Omental fat pad (tissue), 4 donors: ENCODE results near the gene IFT20. TPM values are rescaled to one million over a fixed set of nuclear protein-coding genes. Genes with fewer than 3 reads are reported as not detected.

Experiments
- ATAC-seq: fragments of 150-250 bp; one replicate; pipeline ENCODE4 v1.9.1; 2016; ENCODE audit warnings: mild to moderate bottlenecking, moderate library complexity; ENCODE audit not compliant: low FRiP score
- DNase-seq: peaks from one replicate; pipeline ENCODE4 v3.0.0-alpha.2; 2019; ENCODE audit warnings: low spot score
- total RNA-seq, 4 donors: library from RNA; depleted of rRNA; stranded (reverse); fragments of >200 nt; gene quantifications; one replicate each; pipeline ENCODE4 v1.1.0, GENCODE V29; 2016
- TF ChIP-seq, protein P1 (sequence below), 3 donors: fragments of 450-650 bp; IDR thresholded peaks; one replicate each; pipeline ENCODE4 v1.5.1; 2016 to 2017; ENCODE audit warnings: antibody characterized with exemption in 3 of 3, mild to moderate bottlenecking in 3 of 3, moderate library complexity in 2 of 3

Gene IFT20
- total RNA-seq, 4 donors from 2014 or later: 28.8 to 36.0 (median 35.0) TPM

DNA sequence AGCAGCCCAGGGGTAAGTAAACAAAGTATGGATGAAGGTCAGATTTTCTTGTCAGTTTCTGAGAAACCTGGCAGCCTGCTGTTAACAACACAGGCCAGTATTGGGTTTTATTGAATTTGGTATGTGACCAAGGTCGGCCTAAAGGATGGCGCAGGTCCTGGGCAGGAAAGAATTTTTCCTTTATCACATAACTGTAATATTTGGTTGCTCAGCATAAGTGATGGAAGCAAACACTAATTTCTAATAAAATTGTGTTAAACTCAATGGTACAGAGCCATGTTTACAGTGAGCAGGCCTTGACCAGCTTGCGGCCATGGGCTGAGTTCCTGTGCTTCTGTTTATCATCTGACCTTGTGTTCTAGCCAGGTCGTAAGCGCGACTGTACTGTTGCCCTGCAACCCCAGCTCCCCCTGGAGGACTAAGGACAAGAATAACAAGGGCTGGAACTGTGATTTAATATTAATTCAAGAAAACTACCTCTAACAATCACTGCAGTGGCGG lies 11.5 kb upstream of the IFT20 start:
- no peak for DNase-seq
- ATAC-seq: no peak
- TF ChIP-seq, protein P1, sequence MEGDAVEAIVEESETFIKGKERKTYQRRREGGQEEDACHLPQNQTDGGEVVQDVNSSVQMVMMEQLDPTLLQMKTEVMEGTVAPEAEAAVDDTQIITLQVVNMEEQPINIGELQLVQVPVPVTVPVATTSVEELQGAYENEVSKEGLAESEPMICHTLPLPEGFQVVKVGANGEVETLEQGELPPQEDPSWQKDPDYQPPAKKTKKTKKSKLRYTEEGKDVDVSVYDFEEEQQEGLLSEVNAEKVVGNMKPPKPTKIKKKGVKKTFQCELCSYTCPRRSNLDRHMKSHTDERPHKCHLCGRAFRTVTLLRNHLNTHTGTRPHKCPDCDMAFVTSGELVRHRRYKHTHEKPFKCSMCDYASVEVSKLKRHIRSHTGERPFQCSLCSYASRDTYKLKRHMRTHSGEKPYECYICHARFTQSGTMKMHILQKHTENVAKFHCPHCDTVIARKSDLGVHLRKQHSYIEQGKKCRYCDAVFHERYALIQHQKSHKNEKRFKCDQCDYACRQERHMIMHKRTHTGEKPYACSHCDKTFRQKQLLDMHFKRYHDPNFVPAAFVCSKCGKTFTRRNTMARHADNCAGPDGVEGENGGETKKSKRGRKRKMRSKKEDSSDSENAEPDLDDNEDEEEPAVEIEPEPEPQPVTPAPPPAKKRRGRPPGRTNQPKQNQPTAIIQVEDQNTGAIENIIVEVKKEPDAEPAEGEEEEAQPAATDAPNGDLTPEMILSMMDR (IDR thresholded peaks at IDR 0.05): no peak

GRCh38 chr17:28346199-28346580 lies 10.9 kb upstream of the IFT20 start:
- ATAC-seq: no peak
- no peak for DNase-seq
- TF ChIP-seq, protein P1 (IDR thresholded peaks at IDR 0.05): no peak

DNA sequence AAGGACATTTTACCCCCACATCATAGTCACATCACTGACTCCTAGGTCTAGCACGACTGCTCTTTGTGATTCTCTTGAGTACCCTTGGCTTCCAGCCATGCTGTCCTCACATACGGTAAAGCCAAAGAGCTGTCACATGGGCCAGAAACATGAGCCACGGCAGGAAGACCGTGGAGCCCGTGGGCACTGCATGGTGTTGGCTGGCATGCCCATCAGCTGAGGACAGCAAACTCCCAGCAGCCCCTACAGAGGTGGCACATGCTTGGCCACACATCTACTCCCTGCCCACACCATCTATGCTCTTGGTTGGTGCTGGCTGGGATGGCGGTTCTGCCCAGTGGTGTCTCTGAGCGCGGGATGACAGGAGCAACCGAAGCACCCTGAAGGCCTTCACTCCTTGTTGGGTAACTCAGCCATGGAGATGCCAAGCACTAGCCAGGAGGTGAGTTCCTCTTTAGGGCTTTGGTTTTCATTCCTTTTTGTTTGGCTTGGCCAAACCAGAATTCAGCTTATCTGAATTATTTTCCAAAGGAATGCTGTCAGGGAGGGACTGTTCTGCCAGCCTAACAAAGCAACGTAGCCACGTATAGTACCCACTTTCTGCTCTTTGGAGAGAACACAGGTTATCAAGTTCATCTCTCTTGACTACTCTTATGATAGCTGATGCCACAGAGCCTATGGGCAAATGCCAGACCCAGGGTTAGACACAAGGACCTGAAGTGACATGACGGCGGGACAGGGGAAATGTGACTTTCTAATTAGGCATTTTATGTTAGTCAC lies 10.3 kb upstream of the IFT20 start:
- TF ChIP-seq, protein P1 (IDR thresholded peaks at IDR 0.05): no peak
- no peak for DNase-seq
- ATAC-seq: no peak

- DNase-seq: no peak
- TF ChIP-seq, protein P1 (IDR thresholded peaks at IDR 0.05): no peak
- no peak for ATAC-seq
Measured at GRCh38 chr17:28344435-28344901, 9.2 kb upstream of the IFT20 start.

DNA sequence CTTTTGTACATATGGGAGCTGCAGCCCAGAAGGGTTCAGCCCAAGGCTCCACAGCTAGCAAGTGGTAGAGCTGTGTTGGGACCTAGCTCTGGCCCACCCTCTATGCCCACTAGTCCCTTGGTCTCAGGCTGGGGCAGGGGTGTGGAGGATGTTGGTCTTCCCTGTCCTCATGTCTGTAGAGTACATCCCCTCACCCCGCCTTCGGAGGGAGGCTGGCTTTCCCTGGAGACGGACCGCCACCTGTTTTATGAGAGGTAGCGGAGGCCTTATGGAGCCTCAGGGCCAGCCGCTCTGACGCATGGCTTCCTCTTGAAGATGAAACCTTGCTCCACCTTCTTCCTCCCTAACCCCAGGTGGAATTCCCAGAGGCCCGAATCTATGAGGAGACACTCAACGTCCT lies 8.7 kb upstream of the IFT20 start:
- TF ChIP-seq, protein P1 (IDR thresholded peaks at IDR 0.05): no peak
- DNase-seq: no peak
- no peak for ATAC-seq

DNA sequence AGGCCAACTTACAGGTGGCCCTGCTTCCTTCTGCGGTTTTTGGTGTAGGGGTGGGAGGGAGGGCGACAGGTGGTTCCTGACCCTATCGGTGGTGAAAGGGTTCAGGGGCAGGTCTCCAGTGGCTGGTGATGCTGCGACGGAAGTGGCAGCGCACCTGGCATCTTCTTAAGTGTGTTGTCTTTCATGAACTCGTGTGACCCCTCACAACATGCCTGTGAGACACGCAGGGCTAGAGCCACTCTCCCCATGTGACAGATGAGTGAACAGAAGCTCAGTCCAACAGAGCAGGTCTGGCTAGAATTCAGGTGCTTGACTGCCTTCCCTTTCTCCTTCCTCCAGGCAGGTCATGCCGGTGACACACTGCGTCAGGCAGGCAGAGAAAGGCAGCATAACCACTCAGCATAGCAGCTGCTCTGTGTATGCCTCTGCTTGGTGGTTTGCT lies 8.2 kb upstream of the IFT20 start:
- TF ChIP-seq, protein P1 (IDR thresholded peaks at IDR 0.05): no peak
- DNase-seq (no peak), ATAC-seq (no peak)

- ATAC-seq (no peak), DNase-seq (no peak)
- TF ChIP-seq, protein P1 (IDR thresholded peaks at IDR 0.05): no peak
Measured at GRCh38 chr17:28342313-28342712, 7.0 kb upstream of the IFT20 start.
